HepG2 (cell line): ENCODE results near the gene TBL2. TPM values are rescaled to one million over a fixed set of nuclear protein-coding genes. Genes with fewer than 3 reads are reported as not detected.

Experiments
- AKAP8 ChIP-seq: sonication (generic); formaldehyde crosslinking; IDR thresholded peaks from 2 replicates; pipeline ENCODE4 v1.5.1; 2020; ENCODE audit warnings: mild to moderate bottlenecking, missing genetic modification reagents
- BCLAF1 ChIP-seq: fragments of 450-650 bp; IDR thresholded peaks from 2 replicates; pipeline ENCODE4 v1.6.1; 2017; ENCODE audit warnings: mild to moderate bottlenecking
- CCAR2 ChIP-seq: fragments of 200-400 bp; formaldehyde crosslinking; optimal IDR thresholded peaks from 2 replicates; pipeline ENCODE3; 2018; ENCODE audit warnings: low read depth, mild to moderate bottlenecking, low read length, moderate library complexity
- DRAP1 ChIP-seq: IDR thresholded peaks from 2 replicates; pipeline ENCODE4 v1.6.1; 2016; ENCODE audit warnings: missing genetic modification reagents, missing compliant biosample characterization
- HNRNPLL ChIP-seq: fragments of 200-400 bp; formaldehyde crosslinking; IDR thresholded peaks from 2 replicates; pipeline ENCODE4 v1.6.1; 2017; ENCODE audit warnings: mild to moderate bottlenecking, low read depth, low read length; ENCODE audit not compliant: poor library complexity, severe bottlenecking
- KAT7 ChIP-seq: IDR thresholded peaks from 2 replicates; pipeline ENCODE4 v1.6.1; 2018; ENCODE audit warnings: borderline replicate concordance, missing compliant biosample characterization
- MEF2D ChIP-seq: sonication (generic); formaldehyde crosslinking; IDR thresholded peaks from 2 replicates; pipeline ENCODE4 v1.5.1; 2020; ENCODE audit warnings: mild to moderate bottlenecking, missing genetic modification reagents
- NR2F1 ChIP-seq, 2 experiments: fragments of 450-650 bp in 1 of 2; formaldehyde crosslinking in 1 of 2; IDR thresholded peaks; 2 replicates each; pipeline versions ENCODE4 v1.5.0 to v1.6.1; 2016 to 2020; ENCODE audit warnings: mild to moderate bottlenecking in 1 of 2, missing compliant biosample characterization in 1 of 2, missing genetic modification reagents in 1 of 2, moderate library complexity in 1 of 2
- NRL ChIP-seq: sonication (generic); formaldehyde crosslinking; IDR thresholded peaks from 2 replicates; pipeline ENCODE4 v1.5.0; 2020; ENCODE audit warnings: missing genetic modification reagents, mild to moderate bottlenecking, moderate library complexity, borderline replicate concordance
- PAF1 ChIP-seq: IDR thresholded peaks from 2 replicates; pipeline ENCODE4 v1.6.1; 2016; ENCODE audit warnings: missing genetic modification reagents, missing compliant biosample characterization
- POLR2A ChIP-seq, 2 experiments: IDR thresholded peaks; 2 replicates each; pipeline ENCODE4 v1.6.1; 2011; ENCODE audit warnings: low read depth in 2 of 2, low read length in 2 of 2, mild to moderate bottlenecking in 1 of 2, moderate library complexity in 1 of 2; ENCODE audit not compliant: insufficient read depth in 1 of 2
- TCF7 ChIP-seq: sonication (generic); IDR thresholded peaks from 2 replicates; pipeline ENCODE4 v1.6.1; 2016; ENCODE audit warnings: antibody characterized with exemption, low read depth
- ZBTB49 ChIP-seq: sonication (generic); formaldehyde crosslinking; IDR thresholded peaks from 2 replicates; pipeline ENCODE4 v1.4.0; 2020; ENCODE audit warnings: missing genetic modification reagents, borderline replicate concordance
- ZHX2 ChIP-seq, 2 experiments: sonication (generic) in 1 of 2; formaldehyde crosslinking in 1 of 2; IDR thresholded peaks; 2 replicates each; pipeline versions ENCODE4 v1.6.1 to v1.9.0; 2014 to 2022; ENCODE audit warnings: antibody characterized with exemption in 1 of 2, borderline replicate concordance in 1 of 2, inconsistent platforms in 1 of 2, low read depth in 1 of 2, missing genetic modification reagents in 1 of 2
- ZMYM4 ChIP-seq: sonication (generic); formaldehyde crosslinking; IDR thresholded peaks from 2 replicates; pipeline ENCODE4 v1.8.1; 2023; ENCODE audit warnings: mild to moderate bottlenecking, missing genetic modification reagents
- ZNF343 ChIP-seq: sonication (generic); formaldehyde crosslinking; IDR thresholded peaks from 2 replicates; pipeline ENCODE4 v1.4.0; 2020; ENCODE audit warnings: mild to moderate bottlenecking, missing genetic modification reagents
- ZNF709 ChIP-seq: sonication (generic); formaldehyde crosslinking; IDR thresholded peaks from 2 replicates; pipeline ENCODE4 v1.5.0; 2020; ENCODE audit warnings: mild to moderate bottlenecking, missing genetic modification reagents
- ZNF788 ChIP-seq: sonication (generic); formaldehyde crosslinking; IDR thresholded peaks from 2 replicates; pipeline ENCODE4 v1.5.0; 2020; ENCODE audit warnings: mild to moderate bottlenecking, missing genetic modification reagents, borderline replicate concordance
- ZSCAN31 ChIP-seq: sonication (generic); formaldehyde crosslinking; IDR thresholded peaks from 2 replicates; pipeline ENCODE4 v1.5.0; 2020; ENCODE audit warnings: low read depth, mild to moderate bottlenecking, missing genetic modification reagents
- polyA plus RNA-seq, 8 experiments: library from polyadenylated mRNA; depleted of rRNA in 3 of 8; stranded (reverse) in 7 of 8; unstranded in 1 of 8; fragments of >200 nt; fragmentation: Illumina TruSeq in 4 of 8; extraction: Trizol in 4 of 8; gene quantifications; 2 replicates each; pipeline versions ENCODE4 v1.2.1 to v1.2.3, GENCODE V29; 2011 to 2016; ENCODE audit warnings: low read depth in 4 of 8, missing spikeins in 1 of 8, mixed read lengths in 1 of 8; ENCODE audit not compliant: insufficient read depth in 1 of 8
- total RNA-seq, 5 experiments: library from RNA; depleted of rRNA; stranded (reverse); fragments of >200 nt; fragmentation: Illumina TruSeq; extraction: Trizol; gene quantifications; 2 replicates each; pipeline ENCODE4 v1.2.3, GENCODE V29; 2016; ENCODE audit warnings: low read depth in 1 of 5

Gene TBL2
- total and polyA plus RNA-seq, 2 of the 13 experiments (the other 11 are each of a cell fraction or from before 2014, with no cell fraction given): 43.4 to 47.2 TPM

- TF ChIP-seq ZSCAN31 (CRISPR knock-in tag) (0 out of 2 replicates have a peak, but pooled peaks have one; percentile 27), NR2F1 (CRISPR knock-in tag; IDR thresholded peaks at IDR 0.05) (no peak), ZBTB49 (no peak), ZNF343 (CRISPR knock-in tag) (no peak), AKAP8 (CRISPR knock-in tag) (0 out of 2 replicates have a peak, but pooled peaks have one; percentile 8), KAT7 (CRISPR knock-in tag) (no peak), NRL (CRISPR knock-in tag) (no peak), ZMYM4 (no peak; the same call in 1 of the 2 replicates), ZNF709 (CRISPR knock-in tag) (no peak), TCF7 (no peak), BCLAF1 (no peak), POLR2A (IDR thresholded peaks at IDR 0.05; ENCODE audit: insufficient read depth in 1 of 2, low read depth in 2 of 2, low read length in 2 of 2) (peak in 1 of 2 experiments; percentile 50; a peak in 2 of 4 replicates), ZNF788 (no peak), MEF2D (CRISPR knock-in tag) (no peak), DRAP1 (CRISPR knock-in tag) (no peak), PAF1 (CRISPR knock-in tag) (0 out of 2 replicates have a peak, but pooled peaks have one; percentile 31), CCAR2 (peak; percentile 98), HNRNPLL (peak; percentile 9), ZHX2 (IDR thresholded peaks at IDR 0.05; ENCODE audit: low read depth) (no peak), ZHX2 (CRISPR knock-in tag; IDR thresholded peaks at IDR 0.05; ENCODE audit: borderline replicate concordance) (no peak)
These were observed 21.5 kb upstream of the TBL2 start (continued) for GRCh38 chr7:73599916-73600315.
